Gastroesophageal sphincter (tissue), 4 donors: Measurements from ENCODE around the gene GPR65. TPM values are rescaled to one million over a fixed set of nuclear protein-coding genes. Genes with fewer than 3 reads are reported as not detected.

Experiments
- ATAC-seq: fragments of 150-250 bp; one replicate; pipeline ENCODE4 v1.9.1; 2016; ENCODE audit warnings: mild to moderate bottlenecking, moderate library complexity
- H3K27ac ChIP-seq, 4 donors: fragments of 200-600 bp; sonication (generic) in 3 of 4; 1 replicate in 3 of 4; 2 replicates in 1 of 4; pipeline ENCODE4 v1.5.1; 2016 to 2019
- H3K27me3 ChIP-seq: fragments of 200-600 bp; sonication (generic); one replicate; pipeline ENCODE4 v1.5.1; 2019
- H3K36me3 ChIP-seq, 2 donors: fragments of 200-600 bp; sonication (generic); one replicate each; pipeline ENCODE4 v1.5.1; 2019; ENCODE audit warnings: control low read depth in 1 of 2
- H3K4me1 ChIP-seq, 3 donors: fragments of 200-600 bp; sonication (generic); 1 replicate in 2 of 3; 2 replicates in 1 of 3; pipeline ENCODE4 v1.5.1; 2016 to 2019; ENCODE audit warnings: control low read depth in 2 of 3
- H3K4me3 ChIP-seq, 2 donors: fragments of 200-600 bp; sonication (generic); one replicate each; pipeline ENCODE4 v1.5.1; 2019; ENCODE audit warnings: mild to moderate bottlenecking in 1 of 2, moderate library complexity in 1 of 2
- H3K9me3 ChIP-seq, 3 donors: fragments of 200-600 bp; sonication (generic); one replicate each; pipeline ENCODE4 v1.5.1; 2017 to 2019; ENCODE audit warnings: control low read depth in 2 of 3
- CTCF ChIP-seq, 4 experiments: fragments of 200-600 bp in 2 of 4; fragments of 450-650 bp in 2 of 4; sonication (generic) in 1 of 4; IDR thresholded peaks; one replicate each; pipeline ENCODE4 v1.5.1; 2017 to 2019; ENCODE audit warnings: antibody characterized with exemption in 4 of 4, mild to moderate bottlenecking in 2 of 4, moderate library complexity in 2 of 4
- EP300 ChIP-seq: sonication (generic); formaldehyde crosslinking; IDR thresholded peaks from one replicate; pipeline ENCODE4 v1.6.1; 2017; ENCODE audit warnings: antibody characterized with exemption, mild to moderate bottlenecking
- POLR2A ChIP-seq, 2 donors: fragments of 450-650 bp; IDR thresholded peaks; one replicate each; pipeline ENCODE4 v1.6.1; 2017; ENCODE audit warnings: antibody characterized with exemption in 2 of 2, mild to moderate bottlenecking in 2 of 2, moderate library complexity in 1 of 2
- POLR2AphosphoS5 ChIP-seq: sonication (generic); formaldehyde crosslinking; IDR thresholded peaks from one replicate; pipeline ENCODE4 v1.6.1; 2017; ENCODE audit warnings: antibody characterized with exemption
- WGBS, 2 donors: methylation state at CpG; one replicate each; pipeline ENCODE4 v1.1.5; 2018; ENCODE audit warnings: low coverage in 1 of 2; 5-methylcytosine and 5-hydroxymethylcytosine counted together
- total RNA-seq, 4 donors: library from RNA; depleted of rRNA; stranded (reverse); fragments of >200 nt; gene quantifications; one replicate each; pipeline ENCODE4 v1.1.0, GENCODE V29; 2016

Gene GPR65
- total RNA-seq, 4 donors from 2014 or later, result 0.47 to 1.5 (median 0.52) TPM

GRCh38 chr14:87998482-87998881 lies 6.5 kb upstream of the GPR65 start:
- H3K4me3 ChIP-seq, result no peak overlapping the region
- peaks cover under 1 to 5% (median 1%) of the 10 kb centered on the region in 3 donors for H3K4me1 ChIP-seq
- no peaks in the 10 kb centered on the region for H3K9me3 ChIP-seq
- H3K27ac ChIP-seq, result no peak overlapping the region
- no peaks in the 10 kb centered on the region for H3K36me3 ChIP-seq
- TF ChIP-seq EP300 (no peak), CTCF (IDR thresholded peaks at IDR 0.05) (no peak), POLR2A (IDR thresholded peaks at IDR 0.05) (no peak), POLR2AphosphoS5 (no peak)
- no peak for ATAC-seq
- no peaks in the 10 kb centered on the region for H3K27me3 ChIP-seq

GRCh38 chr14:87999277-87999676 lies 5.7 kb upstream of the GPR65 start:
- Histone ChIP-seq H3K27ac (no peak overlapping the region), H3K9me3 (no peaks in the 10 kb centered on the region), H3K4me3 (no peak overlapping the region), H3K36me3 (no peaks in the 10 kb centered on the region), H3K4me1 (no peaks in the 10 kb centered on the region), H3K27me3 (no peaks in the 10 kb centered on the region)
- no peak for TF ChIP-seq CTCF (IDR thresholded peaks at IDR 0.05)
- WGBS, 2 donors, result 78 to 91% methylated on average over 2 of the region's 2 CpGs
- ATAC-seq, result no peak

GRCh38 chr14:88002421-88003075 lies 2.4 kb upstream of the GPR65 start:
- 63% methylated on average over 2 to 4 of the region's 4 CpGs for WGBS, 2 donors
- no peaks in the 10 kb centered on the region for H3K4me1 ChIP-seq
- no peaks in the 10 kb centered on the region for H3K27me3 ChIP-seq
- no peaks in the 10 kb centered on the region for H3K36me3 ChIP-seq
- TF ChIP-seq POLR2A (IDR thresholded peaks at IDR 0.05), result no peak
- TF ChIP-seq POLR2AphosphoS5, result no peak
- no peak for TF ChIP-seq EP300
- no peak for TF ChIP-seq CTCF (IDR thresholded peaks at IDR 0.05)
- H3K4me3 ChIP-seq, result no peak overlapping the region
- no peak for ATAC-seq
- H3K9me3 ChIP-seq, result no peaks in the 10 kb centered on the region
- no peak overlapping the region for H3K27ac ChIP-seq

GRCh38 chr14:88003425-88003824 lies 1.5 kb upstream of the GPR65 start:
- no peak overlapping the region for H3K4me3 ChIP-seq
- no peaks in the 10 kb centered on the region for H3K36me3 ChIP-seq
- H3K9me3 ChIP-seq, result no peaks in the 10 kb centered on the region
- ATAC-seq, result no peak
- TF ChIP-seq POLR2A (IDR thresholded peaks at IDR 0.05), result no peak
- no peak for TF ChIP-seq EP300
- TF ChIP-seq CTCF (IDR thresholded peaks at IDR 0.05), result no peak
- no peak for TF ChIP-seq POLR2AphosphoS5
- H3K27me3 ChIP-seq, result no peaks in the 10 kb centered on the region
- no peak overlapping the region for H3K27ac ChIP-seq
- 82 to 87% methylated on average over 4 of the region's 4 CpGs for WGBS, 2 donors
- no peaks in the 10 kb centered on the region for H3K4me1 ChIP-seq

GRCh38 chr14:88004506-88005036 lies 364 bp upstream of the GPR65 start:
- TF ChIP-seq POLR2A (IDR thresholded peaks at IDR 0.05), result no peak
- TF ChIP-seq CTCF (IDR thresholded peaks at IDR 0.05), result no peak
- TF ChIP-seq EP300, result no peak
- TF ChIP-seq POLR2AphosphoS5, result no peak
- H3K4me3 ChIP-seq, result no peak overlapping the region
- H3K27me3 ChIP-seq, result no peaks in the 10 kb centered on the region
- H3K27ac ChIP-seq, result no peak overlapping the region
- no peak for ATAC-seq
- H3K4me1 ChIP-seq, result no peaks in the 10 kb centered on the region
- no peaks in the 10 kb centered on the region for H3K9me3 ChIP-seq
- 55 to 66% methylated on average over 3 of the region's 3 CpGs for WGBS, 2 donors
- no peaks in the 10 kb centered on the region for H3K36me3 ChIP-seq
